B cell (primary cell): ENCODE results near the gene ERC2. TPM values are rescaled to one million over a fixed set of nuclear protein-coding genes. Genes with fewer than 3 reads are reported as not detected.

Experiments
- ATAC-seq: fragments of 200-7000 bp; cut with Tn5 transposase; one replicate; pipeline ENCODE4 v1.10.0; 2021; ENCODE audit warnings: low read depth, mild to moderate bottlenecking, moderate number of reproducible peaks, moderate library complexity
- CTCF ChIA-PET: fragments of 350-600 bp; sonication (Branson Sonifier 250); formaldehyde crosslinking; loops from one replicate; lab custom pipeline; 2021; ENCODE audit warnings: antibody characterized with exemption, inconsistent platforms; lab: Charles Lee
- POLR2A ChIA-PET: fragments of 350-600 bp; sonication (Branson Sonifier 250); formaldehyde crosslinking; loops from one replicate; lab custom pipeline; 2021; ENCODE audit warnings: antibody characterized with exemption; lab: Charles Lee
- DNase-seq: peaks from one replicate; pipeline ENCODE4 v3.0.0; 2013
- H2AFZ ChIP-seq: 2 replicates; pipeline ENCODE4 v1.6.1; 2012; ENCODE audit warnings: mild to moderate bottlenecking, low read depth, low read length; ENCODE audit not compliant: insufficient read depth, poor library complexity, severe bottlenecking
- H3K27ac ChIP-seq, 2 donors: 1 replicate in 1 of 2; 2 replicates in 1 of 2; pipeline ENCODE4 v1.5.1; 2012 to 2013; ENCODE audit warnings: low read length in 2 of 2, mild to moderate bottlenecking in 2 of 2, moderate library complexity in 1 of 2
- H3K27me3 ChIP-seq, 4 experiments: fragments of 200-600 bp in 1 of 4; sonication (generic) in 1 of 4; replicated peaks in 1 of 4; 1 replicate in 2 of 4; 2 replicates in 2 of 4; pipeline versions ENCODE4 v1.6.1 to v1.7.0; 2013 to 2016; ENCODE audit warnings: low read length in 3 of 4, mild to moderate bottlenecking in 2 of 4, mixed read lengths in 1 of 4, moderate library complexity in 1 of 4; ENCODE audit not compliant: insufficient read depth in 4 of 4, control insufficient read depth in 3 of 4; ENCODE audit errors: control extremely low read depth in 1 of 4
- H3K36me3 ChIP-seq, 2 experiments: replicated peaks in 1 of 2; 1 replicate in 1 of 2; 2 replicates in 1 of 2; pipeline versions ENCODE4 v1.6.1 to v1.7.1; 2013; ENCODE audit warnings: low read length in 1 of 2; ENCODE audit not compliant: insufficient read depth in 2 of 2, control insufficient read depth in 1 of 2; ENCODE audit errors: control extremely low read depth in 1 of 2, extremely low read depth in 1 of 2
- H3K4me1 ChIP-seq, 2 donors: fragments of 200-600 bp in 1 of 2; sonication (generic) in 1 of 2; 1 replicate in 1 of 2; 2 replicates in 1 of 2; pipeline versions ENCODE4 v1.5.1 to v1.6.1; 2013 to 2017; ENCODE audit warnings: low read length in 2 of 2; ENCODE audit not compliant: control insufficient read depth in 2 of 2, insufficient read depth in 2 of 2
- H3K4me2 ChIP-seq: replicated peaks from 2 replicates; pipeline ENCODE3; 2012; ENCODE audit warnings: mild to moderate bottlenecking, low read depth, low read length; ENCODE audit not compliant: poor library complexity, severe bottlenecking
- H3K4me3 ChIP-seq, 5 experiments: fragments of 200-600 bp in 1 of 5; sonication (generic) in 1 of 5; 1 replicate in 3 of 5; 2 replicates in 2 of 5; pipeline versions ENCODE4 v1.5.1 to v1.7.0; 2011 to 2016; ENCODE audit warnings: low read length in 4 of 5, mild to moderate bottlenecking in 4 of 5, low read depth in 2 of 5, control low read depth in 1 of 5, moderate library complexity in 1 of 5; ENCODE audit not compliant: insufficient read depth in 1 of 5; ENCODE audit errors: control extremely low read depth in 1 of 5, extremely low read depth in 1 of 5
- H3K79me2 ChIP-seq: fragments of 200-600 bp; sonication (generic); one replicate; pipeline ENCODE4 v1.6.0; 2016; ENCODE audit warnings: low read length; ENCODE audit not compliant: control insufficient read depth, insufficient read depth
- H3K9ac ChIP-seq: fragments of 200-600 bp; sonication (generic); 2 replicates; pipeline ENCODE4 v1.6.1; 2017; ENCODE audit warnings: mild to moderate bottlenecking, low read length, moderate library complexity
- H3K9me3 ChIP-seq, 3 donors: one replicate each; pipeline versions ENCODE4 v1.6.1 to v1.7.1; 2013; ENCODE audit warnings: low read length in 2 of 3; ENCODE audit not compliant: control insufficient read depth in 2 of 3, insufficient read depth in 1 of 3; ENCODE audit errors: control extremely low read depth in 1 of 3
- H4K20me1 ChIP-seq: 2 replicates; pipeline ENCODE4 v1.6.0; 2012; ENCODE audit warnings: mild to moderate bottlenecking, low read length; ENCODE audit not compliant: insufficient read depth, control insufficient read depth, poor library complexity, severe bottlenecking
- H3K27ac Mint-ChIP-seq: one replicate; pipeline ENCODE4 v1.8.0; 2021; ENCODE audit warnings: mixed read lengths
- H3K27me3 Mint-ChIP-seq: one replicate; pipeline ENCODE4 v1.8.0; 2021; ENCODE audit warnings: mixed read lengths
- H3K4me1 Mint-ChIP-seq: one replicate; pipeline ENCODE4 v1.8.0; 2021; ENCODE audit warnings: mixed read lengths
- H3K4me3 Mint-ChIP-seq: one replicate; pipeline ENCODE4 v1.8.0; 2021; ENCODE audit warnings: mixed read lengths
- H3K9me3 Mint-ChIP-seq: one replicate; pipeline ENCODE4 v1.8.0; 2022; ENCODE audit warnings: mixed read lengths; ENCODE audit not compliant: insufficient read depth
- EZH2 ChIP-seq: IDR thresholded peaks from 2 replicates; pipeline ENCODE4 v1.6.1; 2012; ENCODE audit warnings: borderline replicate concordance, low read depth, mild to moderate bottlenecking, moderate library complexity, low read length; ENCODE audit not compliant: insufficient read depth, poor library complexity, severe bottlenecking
- WGBS: methylation state at CpG from one replicate; pipeline ENCODE4 v1.1.5; 2013; ENCODE audit warnings: missing lambda C conversion rate; ENCODE audit not compliant: insufficient coverage; 5-methylcytosine and 5-hydroxymethylcytosine counted together
- intact Hi-C: fragments of 100-400 bp; cut with micrococcal nuclease; formaldehyde crosslinking; loops from one replicate; pipeline ENCODE4 v1.10.0; 2022
- polyA plus RNA-seq: library from polyadenylated mRNA; depleted of rRNA; stranded (reverse); fragments of >200 nt; gene quantifications from 2 replicates; pipeline ENCODE4 v1.2.3, GENCODE V29; 2012
- total RNA-seq, 2 donors: library from RNA; stranded (reverse); fragments of 120-200 nt in 1 of 2; gene quantifications; 1 replicate in 1 of 2; 2 replicates in 1 of 2; pipeline versions ENCODE4 v1.2.3 to v1.2.4, GENCODE V29; 2013 to 2022
- TF ChIP-seq, protein P1 (sequence below): fragments of 200-600 bp; IDR thresholded peaks from one replicate; pipeline ENCODE4 v1.8.0; 2022; ENCODE audit warnings: antibody characterized with exemption, mild to moderate bottlenecking

The ERC2 gene
- total and polyA plus RNA-seq, 2 donors (not counting 1 experiment from before 2014, with no cell fraction given): not detected

DNA sequence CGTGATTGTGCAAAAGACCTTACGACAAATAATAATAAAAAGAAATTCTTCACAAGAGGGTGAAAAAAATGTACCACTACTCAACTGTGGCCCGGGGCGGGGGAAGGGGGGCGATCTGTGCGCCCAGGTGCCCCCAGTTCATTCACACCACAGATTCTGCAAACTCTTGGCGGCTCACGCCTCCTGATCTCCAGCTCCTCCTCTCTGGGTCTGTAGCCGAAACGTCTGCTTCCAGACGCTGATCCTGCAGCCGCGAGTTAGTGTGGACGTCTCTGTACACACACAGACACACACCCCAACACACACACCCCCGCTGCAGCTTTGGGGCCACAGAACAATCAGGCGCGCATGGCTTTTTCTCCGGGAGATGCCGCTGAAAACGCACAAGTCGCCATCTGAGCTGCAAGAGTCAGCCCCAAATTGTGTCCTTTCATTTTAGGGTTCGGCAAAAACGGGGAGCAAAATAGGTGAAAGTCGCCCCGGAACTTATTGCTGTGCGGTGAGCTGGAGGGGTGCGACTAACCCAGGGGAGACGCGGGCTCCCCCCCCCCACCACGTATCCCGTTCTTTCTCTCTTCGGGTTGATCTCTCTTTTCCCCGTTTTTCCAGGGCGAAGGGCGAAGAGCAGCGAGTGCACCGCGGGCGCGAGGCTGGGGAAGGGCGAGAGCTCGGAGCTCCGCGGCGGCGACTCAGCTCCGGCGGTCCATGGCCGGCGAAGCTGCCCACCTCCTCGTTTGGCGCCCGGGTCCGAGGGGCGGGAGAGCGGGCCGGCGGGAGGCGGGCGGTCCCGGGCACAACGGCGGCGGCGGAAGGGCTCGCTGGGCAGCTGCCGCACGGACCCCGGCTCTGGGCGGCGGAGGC, 980.7 kb downstream of the ERC2 start:
- H3K9me3 Mint-ChIP-seq: no peaks in the 10 kb centered on the region
- no peaks in the 10 kb centered on the region for H4K20me1 ChIP-seq
- DNase-seq: peak; percentile 17
- peaks cover 22% of the 10 kb centered on the region in 2 donors for H3K4me1 ChIP-seq
- no peak overlapping the region for H3K27ac Mint-ChIP-seq
- peaks cover 79% of the 10 kb centered on the region for H3K27me3 Mint-ChIP-seq
- H3K27ac ChIP-seq: no peak overlapping the region
- under 1% methylated on average over 68 of the region's 71 CpGs for WGBS
- no peaks in the 10 kb centered on the region for H3K36me3 ChIP-seq
- H2AFZ ChIP-seq: peak overlapping the region; percentile 54
- H3K4me3 ChIP-seq: peak overlapping the region; percentile 4 to 55 (median 36)
- no peak for ATAC-seq
- ChIA-PET POLR2A (no interaction called here), CTCF (no interaction called here)
- H3K9ac ChIP-seq: peak overlapping the region; percentile 19
- H3K27me3 ChIP-seq: peaks cover 0 to 77% (median 23%) of the 10 kb centered on the region in 4 experiments
- H3K4me1 Mint-ChIP-seq: peaks cover 33% of the 10 kb centered on the region
- no peaks in the 10 kb centered on the region for H3K79me2 ChIP-seq
- peak overlapping the region; percentile 62 for H3K4me2 ChIP-seq
- H3K9me3 ChIP-seq: peaks cover 0 to 24% (median 0%) of the 10 kb centered on the region in 3 donors
- intact Hi-C loops: no loop called here
- TF ChIP-seq, protein P1, sequence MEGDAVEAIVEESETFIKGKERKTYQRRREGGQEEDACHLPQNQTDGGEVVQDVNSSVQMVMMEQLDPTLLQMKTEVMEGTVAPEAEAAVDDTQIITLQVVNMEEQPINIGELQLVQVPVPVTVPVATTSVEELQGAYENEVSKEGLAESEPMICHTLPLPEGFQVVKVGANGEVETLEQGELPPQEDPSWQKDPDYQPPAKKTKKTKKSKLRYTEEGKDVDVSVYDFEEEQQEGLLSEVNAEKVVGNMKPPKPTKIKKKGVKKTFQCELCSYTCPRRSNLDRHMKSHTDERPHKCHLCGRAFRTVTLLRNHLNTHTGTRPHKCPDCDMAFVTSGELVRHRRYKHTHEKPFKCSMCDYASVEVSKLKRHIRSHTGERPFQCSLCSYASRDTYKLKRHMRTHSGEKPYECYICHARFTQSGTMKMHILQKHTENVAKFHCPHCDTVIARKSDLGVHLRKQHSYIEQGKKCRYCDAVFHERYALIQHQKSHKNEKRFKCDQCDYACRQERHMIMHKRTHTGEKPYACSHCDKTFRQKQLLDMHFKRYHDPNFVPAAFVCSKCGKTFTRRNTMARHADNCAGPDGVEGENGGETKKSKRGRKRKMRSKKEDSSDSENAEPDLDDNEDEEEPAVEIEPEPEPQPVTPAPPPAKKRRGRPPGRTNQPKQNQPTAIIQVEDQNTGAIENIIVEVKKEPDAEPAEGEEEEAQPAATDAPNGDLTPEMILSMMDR: no peak
- no peak for TF ChIP-seq EZH2
- peak overlapping the region; percentile 79 for H3K4me3 Mint-ChIP-seq

DNA sequence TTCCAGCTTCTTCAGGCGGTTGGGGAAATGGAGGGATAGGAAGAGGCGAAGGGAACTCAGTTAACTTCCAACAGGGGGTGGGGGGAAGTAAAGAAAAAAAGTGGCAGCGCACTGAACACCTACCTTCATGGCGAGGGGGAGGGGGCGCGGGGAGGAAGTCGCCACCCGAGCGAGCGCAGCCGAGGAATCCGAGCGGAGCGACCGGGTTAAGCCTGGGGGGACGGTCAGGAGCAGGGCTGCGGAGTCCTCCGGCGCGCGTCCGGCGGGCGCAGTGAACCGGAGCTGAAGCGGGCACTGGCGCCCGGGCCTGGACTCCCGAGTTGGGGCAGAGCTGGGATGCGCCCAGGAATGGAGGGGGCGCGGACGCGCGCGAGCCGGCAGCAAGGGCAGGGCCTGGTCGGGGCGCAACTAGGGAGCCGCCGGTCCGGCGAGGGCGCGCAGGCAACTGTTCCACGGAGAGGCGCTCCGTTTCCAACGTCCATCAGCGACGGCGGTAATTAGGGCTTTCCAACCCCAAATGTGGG, 981.3 kb downstream of the ERC2 start, which contains the start of gene WNT5A:
Gene WNT5A, minus strand, starts transcription at position 450 of the 524 bp plus-strand sequence. Its CDS starts 321 bp downstream, at position 129.
- ChIA-PET CTCF (no interaction called here), POLR2A (no interaction called here)
- Mint-ChIP-seq H3K4me3 (peak within 1 kb of the TSS; percentile 79), H3K27ac (no peak within 1 kb of the TSS), H3K9me3 (no peaks in the 10 kb centered on the region), H3K27me3 (peaks cover 73% of the 10 kb centered on the region), H3K4me1 (peaks cover 33% of the 10 kb centered on the region)
- Histone ChIP-seq H3K4me3 (peak within 1 kb of the TSS; percentile 4 to 55 (median 36)), H3K4me1 (peaks cover 22% of the 10 kb centered on the region in 2 donors), H3K27me3 (peaks cover 0 to 84% (median 24%) of the 10 kb centered on the region in 4 experiments), H3K27ac (no peak within 1 kb of the TSS), H3K9ac (peak within 1 kb of the TSS; percentile 19), H3K36me3 (no peaks in the 10 kb centered on the region), H3K9me3 (peaks cover 0 to 28% (median 0%) of the 10 kb centered on the region in 3 donors), H2AFZ (peak within 1 kb of the TSS; percentile 54), H4K20me1 (no peaks in the 10 kb centered on the region), H3K79me2 (no peaks in the 10 kb centered on the region), H3K4me2 (peak within 1 kb of the TSS; percentile 62)
- 2% methylated on average over 52 of the region's 52 CpGs for WGBS
- intact Hi-C loops: no loop called here
- DNase-seq (peak; percentile 4), ATAC-seq (no peak)
- TF ChIP-seq, protein P1: no peak
- TF ChIP-seq EZH2: no peak
